ENCODE results near the gene OR2V2. TPM values are rescaled to one million over a fixed set of nuclear protein-coding genes. Genes with fewer than 3 reads are reported as not detected.
"Not testable (repeated sequence)": the region's sequence is repeated elsewhere in the genome, so short reads cannot be mapped to it uniquely, and the experiment has no call there.

Gene OR2V2
- polyA plus RNA-seq, 1 of the 3 experiments (the other 2 are of a cell fraction), result not detected

- TF ChIP-seq ZBTB33 (IDR thresholded peaks at IDR 0.05; ENCODE audit: borderline replicate concordance, low read depth) (no peak), RCOR1 (IDR thresholded peaks at IDR 0.05; ENCODE audit: low read length) (no peak), IRF3 (IDR thresholded peaks at IDR 0.05; ENCODE audit: low read depth, low read length) (no peak), MXI1 (IDR thresholded peaks at IDR 0.05; ENCODE audit: low read depth, low read length) (no peak)
- DNase-seq, result no peak
- Histone ChIP-seq H3K9me3 (no peaks in the 10 kb centered on the region), H3K4me3 (ENCODE audit: low read depth in 2 of 2, low read length in 1 of 2) (no peak overlapping the region), H3K27ac (ENCODE audit: low read depth in 2 of 2, low read length in 1 of 2) (no peak overlapping the region), H3K27me3 (ENCODE audit: insufficient read depth) (peaks cover 68% of the 10 kb centered on the region; the same call in 1 of the 2 replicates), H3K36me3 (replicated peaks in 1 of 2; ENCODE audit: control insufficient read depth in 1 of 2, insufficient read depth in 2 of 2, low read length in 1 of 2) (no peaks in the 10 kb centered on the region), H4K20me1 (ENCODE audit: insufficient read depth) (no peaks in the 10 kb centered on the region), H3K79me2 (ENCODE audit: insufficient read depth) (no peaks in the 10 kb centered on the region), H3K9me2 (no peaks in the 10 kb centered on the region), H3K9ac (no peak overlapping the region), H3K4me1 (ENCODE audit: control insufficient read depth in 1 of 2, insufficient read depth in 2 of 2, low read depth in 1 of 2, low read length in 1 of 2) (no peaks in the 10 kb centered on the region; a peak in 1 of 4 replicates), H3K4me2 (no peak overlapping the region), H2AFZ (ENCODE audit: low read depth) (no peak overlapping the region), H3F3A (replicated peaks; ENCODE audit: insufficient read depth) (no peaks in the 10 kb centered on the region)
- ChIA-PET POLR2A (no interaction called here), CTCF (interaction anchor here (1.1 kb wide), 1 partner anchor 244 kb away, joined by 3 read pairs; no protein-coding TSS in a partner anchor)
- 10% methylated on average over 7 of the region's 7 CpGs for WGBS (ENCODE audit: low lambda C conversion rate)
These were observed 17.8 kb upstream of the OR2V2 start for GRCh38 chr5:181129601-181130000.

- H3F3A ChIP-seq (replicated peaks; ENCODE audit: insufficient read depth); H3K36me3 ChIP-seq (replicated peaks in 1 of 2; ENCODE audit: control insufficient read depth in 1 of 2, insufficient read depth in 2 of 2, low read length in 1 of 2); CTCF ChIA-PET; DNase-seq; H3K4me3 ChIP-seq (ENCODE audit: low read depth in 2 of 2, low read length in 1 of 2); H3K79me2 ChIP-seq (ENCODE audit: insufficient read depth); POLR2A ChIA-PET; H2AFZ ChIP-seq (ENCODE audit: low read depth); H3K9me2 ChIP-seq; H3K4me2 ChIP-seq; H3K27ac ChIP-seq (ENCODE audit: low read depth in 2 of 2, low read length in 1 of 2); H3K9me3 ChIP-seq; H3K9ac ChIP-seq; H3K4me1 ChIP-seq (ENCODE audit: control insufficient read depth in 1 of 2, insufficient read depth in 2 of 2, low read depth in 1 of 2, low read length in 1 of 2); H4K20me1 ChIP-seq (ENCODE audit: insufficient read depth): not testable (repeated sequence)
- WGBS (ENCODE audit: low lambda C conversion rate), result 0% methylated on average over 9 of the region's 9 CpGs
- H3K27me3 ChIP-seq (ENCODE audit: insufficient read depth), result peaks cover 70% of the 10 kb centered on the region; the same call in 1 of the 2 replicates
These were observed 17.3 kb upstream of the OR2V2 start for GRCh38 chr5:181130081-181130480.

GRCh38 chr5:181130832-181131496 lies 16.4 kb upstream of the OR2V2 start, which contains the start of gene OR2V1:
OR2V1 (minus strand) TSS chr5:181131169; CDS start chr5:181125304, 5,865 bp downstream.
- no peaks in the 10 kb centered on the region for H3K79me2 ChIP-seq (ENCODE audit: insufficient read depth)
- no peaks in the 10 kb centered on the region for H3F3A ChIP-seq (replicated peaks; ENCODE audit: insufficient read depth)
- no peak within 1 kb of the TSS for H3K27ac ChIP-seq (ENCODE audit: low read depth in 2 of 2, low read length in 1 of 2)
- H3K4me3 ChIP-seq (ENCODE audit: low read depth in 2 of 2, low read length in 1 of 2), result no peak within 1 kb of the TSS
- CTCF ChIA-PET, result no interaction called here
- no peak for DNase-seq
- peaks cover 68% of the 10 kb centered on the region; the same call in 1 of the 2 replicates for H3K27me3 ChIP-seq (ENCODE audit: insufficient read depth)
- no peak within 1 kb of the TSS for H3K4me2 ChIP-seq
- no peak within 1 kb of the TSS for H2AFZ ChIP-seq (ENCODE audit: low read depth)
- 23% methylated on average over 10 of the region's 14 CpGs for WGBS (ENCODE audit: low lambda C conversion rate)
- no peaks in the 10 kb centered on the region for H3K36me3 ChIP-seq (replicated peaks in 1 of 2; ENCODE audit: control insufficient read depth in 1 of 2, insufficient read depth in 2 of 2, low read length in 1 of 2)
- no peaks in the 10 kb centered on the region; a peak in 1 of 4 replicates for H3K4me1 ChIP-seq (ENCODE audit: control insufficient read depth in 1 of 2, insufficient read depth in 2 of 2, low read depth in 1 of 2, low read length in 1 of 2)
- no peaks in the 10 kb centered on the region for H4K20me1 ChIP-seq (ENCODE audit: insufficient read depth)
- POLR2A ChIA-PET, result no interaction called here
- no peaks in the 10 kb centered on the region for H3K9me3 ChIP-seq
- H3K9me2 ChIP-seq, result no peaks in the 10 kb centered on the region
- H3K9ac ChIP-seq, result no peak within 1 kb of the TSS
- no peak for TF ChIP-seq MXI1 (IDR thresholded peaks at IDR 0.05; ENCODE audit: low read depth, low read length)
- no peak for TF ChIP-seq USF1 (IDR thresholded peaks at IDR 0.05; ENCODE audit: borderline replicate concordance, low read depth)
- TF ChIP-seq REST (IDR thresholded peaks at IDR 0.05; ENCODE audit: low read depth, low read length), result no peak
- TF ChIP-seq PBX3 (IDR thresholded peaks at IDR 0.05), result no peak
- no peak for TF ChIP-seq SIN3A (IDR thresholded peaks at IDR 0.05; ENCODE audit: borderline replicate concordance, low read depth, low read length)
- TF ChIP-seq MEF2A (IDR thresholded peaks at IDR 0.05; ENCODE audit: borderline replicate concordance, low read depth), result no peak
- TF ChIP-seq NRF1 (IDR thresholded peaks at IDR 0.05; ENCODE audit: low read depth, low read length), result no peak
- no peak for TF ChIP-seq NFIC (IDR thresholded peaks at IDR 0.05; ENCODE audit: borderline replicate concordance)

All from SK-N-SH (cell line).